ENCODE data around the gene TNIK.

The TNIK gene

DNA sequence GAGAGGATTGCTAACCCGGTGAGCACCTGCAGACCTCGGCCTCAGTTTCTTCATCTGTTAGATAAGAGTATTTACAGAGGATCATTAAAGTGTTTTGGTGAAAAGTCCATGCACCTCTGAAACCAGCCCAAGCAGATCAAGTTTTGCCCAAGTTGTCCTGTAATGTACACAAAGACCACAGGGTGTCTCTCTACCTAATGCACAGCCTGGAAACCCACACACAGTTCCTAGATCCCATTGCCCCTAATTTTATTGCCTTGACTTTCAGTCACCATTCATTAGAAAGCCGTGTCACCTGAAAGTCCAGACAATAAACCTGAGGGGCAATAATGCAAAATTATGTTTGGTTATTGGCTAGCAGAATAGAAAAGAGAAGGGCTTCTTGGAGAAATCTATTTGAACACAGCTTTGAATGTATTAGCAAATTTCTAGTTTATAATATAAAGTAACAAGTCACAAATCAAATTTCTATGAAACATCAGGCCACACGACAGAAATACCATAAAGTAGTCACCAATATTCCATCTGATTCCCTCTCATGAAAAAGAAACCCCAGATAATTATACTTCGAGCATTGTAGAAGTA, 272.4 kb downstream of the TNIK start:
- no peak for DNase-seq (ENCODE audit: low read depth)

- DNase-seq (ENCODE audit: low read depth), result no peak
Measured at GRCh38 chr3:171186817-171187500, 273.2 kb downstream of the TNIK start.

DNA sequence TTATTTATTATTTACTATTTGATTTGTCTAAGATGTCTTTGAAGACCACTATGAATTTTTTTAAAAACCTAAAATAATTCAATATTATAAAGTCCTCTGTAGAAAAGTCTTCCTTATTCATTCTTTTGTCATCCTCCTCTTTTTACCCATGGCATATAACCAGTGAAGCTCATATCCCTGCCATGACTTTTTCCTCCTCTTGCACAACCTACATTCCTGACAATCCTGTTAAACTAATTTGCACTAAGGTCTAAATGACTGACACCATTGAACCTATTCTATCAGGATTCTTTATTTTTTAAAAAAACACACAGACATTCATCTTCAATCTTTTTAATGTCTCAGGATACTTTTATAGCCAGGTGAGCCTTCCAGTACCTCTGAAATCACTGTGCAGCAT, 273.8 kb downstream of the TNIK start:
- no peak for DNase-seq (ENCODE audit: low read depth)

DNA sequence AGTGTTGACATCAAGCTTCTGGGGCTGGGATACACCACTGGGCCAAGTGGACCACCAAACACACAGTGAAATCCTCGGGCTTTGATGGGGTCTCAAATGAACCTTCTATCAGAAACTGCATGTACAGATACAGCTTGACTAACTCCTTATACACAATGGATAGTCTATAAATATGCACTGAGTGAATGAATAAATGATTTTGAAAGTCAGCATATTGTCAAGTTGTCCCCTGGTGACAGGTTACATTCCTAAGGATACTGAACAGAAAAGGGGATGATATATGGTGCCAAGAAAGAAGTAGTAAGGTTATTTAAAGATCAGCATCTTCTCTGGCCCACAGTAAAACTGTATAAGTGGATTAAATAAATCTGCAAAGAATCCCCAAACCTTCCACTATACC, 274.2 kb downstream of the TNIK start:
- no peak for DNase-seq (ENCODE audit: low read depth)

GRCh38 chr3:171184372-171184771, 275.8 kb downstream of the TNIK start:
- no peak for DNase-seq (ENCODE audit: low read depth)

DNA sequence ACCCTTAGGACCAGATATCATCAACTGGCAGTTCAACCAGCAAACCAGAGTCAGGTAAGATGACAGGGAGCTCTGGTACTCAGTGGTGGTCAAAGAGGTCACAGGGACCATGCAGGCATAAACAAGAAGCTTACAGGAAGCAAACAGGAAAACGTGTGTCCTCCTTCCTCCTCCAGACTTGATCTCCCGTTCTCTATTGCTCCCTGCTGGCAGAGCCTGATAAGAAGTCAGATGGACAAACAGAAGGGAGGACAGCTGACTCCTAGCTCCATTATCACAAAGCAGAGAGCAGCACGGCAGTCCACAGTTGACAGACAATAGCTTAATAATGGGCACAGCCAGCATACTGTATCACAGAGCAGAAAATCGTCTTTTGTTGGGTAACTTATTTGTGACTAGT, 277.2 kb downstream of the TNIK start:
- DNase-seq (ENCODE audit: low read depth), result no peak

DNA sequence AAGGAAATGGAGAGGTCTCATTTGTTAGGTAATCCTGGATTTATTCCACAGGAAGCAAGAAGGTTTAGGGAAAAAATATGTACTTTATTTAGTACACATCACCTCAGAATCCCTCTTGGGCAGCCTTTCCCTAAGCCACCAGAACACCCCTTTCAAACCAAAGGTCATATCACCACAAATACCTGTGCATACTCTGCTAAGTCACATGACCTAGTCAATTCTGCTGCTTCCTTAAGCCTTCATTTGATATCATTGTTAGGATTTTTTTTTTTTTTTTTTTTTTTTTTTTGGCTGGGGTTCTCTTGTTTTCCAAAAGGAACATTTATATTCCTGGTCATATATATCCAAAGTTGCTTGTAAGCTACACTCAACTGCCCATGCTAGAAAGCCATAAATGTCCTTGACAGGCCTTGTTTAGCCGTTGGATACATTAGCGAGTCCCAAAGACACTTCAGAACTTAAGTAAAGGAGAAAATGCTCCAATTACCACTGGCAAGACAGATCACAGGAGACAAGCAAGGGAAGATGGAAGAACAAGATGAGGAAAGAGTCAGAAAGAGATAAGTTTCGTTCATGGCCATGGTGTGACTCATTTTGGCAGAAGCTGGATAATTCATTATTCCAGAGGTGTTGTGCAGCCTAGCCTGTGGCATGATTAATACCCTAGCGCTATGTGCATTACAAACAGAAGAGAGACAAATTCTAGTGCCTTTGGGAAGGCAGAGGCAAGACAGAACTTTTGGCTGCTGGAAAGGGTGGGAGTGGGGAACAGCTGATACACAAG, 278.1 kb downstream of the TNIK start:
- no peak for DNase-seq (ENCODE audit: low read depth)

DNA sequence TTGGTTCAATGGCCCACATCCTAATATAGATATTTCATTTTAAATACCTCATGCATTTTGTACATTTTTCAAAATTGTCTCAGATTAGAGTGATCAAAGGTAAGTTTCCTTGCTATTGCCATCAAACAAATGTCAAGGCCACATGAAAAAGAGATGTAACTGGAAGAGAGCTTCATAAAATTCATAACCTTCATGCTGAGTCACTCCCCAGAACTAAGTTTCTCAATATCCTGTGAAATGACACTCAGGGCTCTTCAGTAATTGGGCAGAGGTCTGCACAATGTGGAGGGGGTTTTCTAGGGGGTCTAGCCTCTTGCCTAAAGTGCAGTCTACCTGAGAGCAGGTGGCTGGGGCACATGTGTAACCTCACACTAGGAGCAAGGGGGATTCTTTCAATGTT, 281.5 kb downstream of the TNIK start:
- DNase-seq (ENCODE audit: low read depth), result no peak

GRCh38 chr3:171177553-171177952, 282.7 kb downstream of the TNIK start:
- DNase-seq (ENCODE audit: low read depth), result no peak

DNA sequence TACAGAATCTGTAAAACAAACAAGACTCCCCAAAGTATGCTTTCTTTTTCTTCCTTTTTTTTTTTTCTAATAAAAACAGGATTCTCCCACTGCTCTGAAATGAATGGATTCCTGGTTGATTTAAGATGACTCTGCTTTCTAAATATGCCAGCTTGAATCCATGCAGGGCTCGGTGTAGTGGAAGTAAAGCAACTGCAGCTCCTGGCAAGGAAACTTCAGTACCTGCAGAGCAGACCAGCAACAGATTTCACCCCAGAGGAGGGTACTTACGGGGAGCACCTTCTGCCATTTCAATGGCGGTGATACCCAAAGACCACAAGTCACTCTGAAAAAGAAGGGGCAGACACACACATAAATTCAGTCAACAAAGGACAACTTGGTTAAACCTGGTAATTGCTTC, 283.1 kb downstream of the TNIK start:
- DNase-seq (ENCODE audit: low read depth), result no peak

DNA sequence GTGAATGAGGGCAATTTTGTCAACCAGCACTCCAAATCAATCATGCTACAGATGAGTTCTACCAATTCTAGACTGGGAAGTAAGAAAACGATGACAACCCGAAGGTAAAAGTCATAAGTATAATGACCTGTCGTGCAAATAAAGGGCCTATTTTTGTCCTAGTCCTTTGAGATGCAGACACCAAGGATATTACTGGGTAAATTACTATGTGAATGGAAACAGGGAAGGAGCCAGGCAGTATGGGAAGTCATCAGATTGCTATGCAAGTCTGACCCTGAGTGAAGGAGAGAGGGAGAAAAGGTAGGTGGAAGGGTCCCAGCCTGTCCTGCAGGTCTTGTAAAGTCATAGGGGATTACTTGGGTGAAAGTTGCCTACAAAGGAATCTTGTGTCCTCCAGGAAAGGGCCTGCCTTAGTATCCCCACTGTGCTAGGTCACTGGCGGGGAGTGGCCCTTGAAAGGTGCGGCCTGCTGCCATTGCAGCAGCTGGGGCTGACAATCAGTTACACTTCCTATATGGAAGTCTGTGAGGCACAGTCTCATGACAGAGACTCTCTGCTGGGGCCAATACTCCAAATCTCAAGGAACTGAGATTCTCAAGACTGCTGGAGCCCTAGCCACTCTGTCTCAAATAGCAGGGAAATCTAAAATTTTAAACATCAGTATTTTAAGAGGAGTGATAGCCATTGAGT, 283.8 kb downstream of the TNIK start:
- DNase-seq (ENCODE audit: low read depth), result no peak

DNA sequence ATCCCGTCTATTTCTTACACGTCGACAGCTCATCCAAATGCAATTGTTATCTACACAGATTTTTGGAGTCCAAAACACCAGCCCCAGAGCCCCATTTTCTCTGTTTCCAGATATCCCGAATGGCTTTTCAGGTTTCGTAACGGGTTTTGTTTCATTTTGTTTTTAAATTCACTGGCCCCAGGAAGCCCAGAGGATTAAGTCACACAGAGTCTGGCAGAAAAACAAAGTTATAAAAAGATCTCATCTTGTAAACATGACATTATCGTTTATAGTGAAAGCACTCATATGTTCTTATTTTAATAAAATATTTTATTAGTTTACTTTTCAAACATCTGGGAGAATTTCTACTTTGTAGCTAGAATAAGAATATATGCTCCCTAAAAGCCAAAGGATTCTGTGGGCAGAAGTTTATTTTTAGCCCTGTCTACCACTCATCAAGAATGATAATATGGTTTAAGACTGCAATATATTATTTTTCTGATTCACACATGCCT, 284.4 kb downstream of the TNIK start:
- DNase-seq (ENCODE audit: low read depth), result no peak

- DNase-seq (ENCODE audit: low read depth), result no peak
Measured at GRCh38 chr3:171173736-171174135, 286.5 kb downstream of the TNIK start.

DNA sequence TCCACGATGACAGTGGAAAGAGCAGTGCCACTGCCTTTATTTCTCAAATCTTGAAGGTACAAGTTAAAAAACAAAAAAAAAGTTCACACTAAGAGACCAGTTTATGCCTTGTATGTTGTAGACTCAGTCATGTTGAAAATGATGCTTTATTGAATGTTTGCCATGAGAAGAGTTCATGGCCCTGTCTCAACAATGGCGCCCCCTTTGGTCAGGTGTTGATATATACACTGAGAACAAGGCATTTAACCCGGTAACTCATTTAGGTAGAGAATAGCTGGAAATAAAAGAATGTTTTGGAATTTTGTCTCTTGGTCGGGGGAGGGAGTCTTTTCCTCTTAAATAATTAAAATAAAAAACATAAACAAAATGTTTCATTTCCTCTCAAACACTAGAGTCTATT, 288.1 kb downstream of the TNIK start:
- DNase-seq (ENCODE audit: low read depth), result no peak

GRCh38 chr3:171169866-171170265, 290.3 kb downstream of the TNIK start:
- no peak for DNase-seq (ENCODE audit: low read depth)

DNA sequence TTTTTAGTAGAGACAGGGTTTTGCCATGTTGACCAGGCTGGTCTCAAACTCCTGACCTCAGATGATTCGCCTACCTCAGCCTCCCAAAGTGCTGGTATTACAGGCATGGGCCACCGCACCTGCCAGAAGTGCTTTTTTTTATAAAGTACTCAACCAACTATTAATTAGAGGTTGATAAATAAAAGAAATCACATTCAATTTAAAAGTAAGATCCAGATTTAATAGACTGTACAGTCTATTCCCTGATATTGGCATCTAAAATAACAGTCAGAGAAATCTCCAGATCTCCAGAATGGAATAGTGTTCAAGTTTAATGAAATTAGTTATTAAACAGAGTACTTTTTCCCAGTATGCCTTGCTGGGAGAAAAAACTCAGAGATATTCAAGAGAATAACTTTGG, 290.8 kb downstream of the TNIK start:
- no peak for DNase-seq (ENCODE audit: low read depth)

- DNase-seq (ENCODE audit: low read depth), result no peak
Measured at GRCh38 chr3:171168551-171168950, 291.7 kb downstream of the TNIK start.

DNA sequence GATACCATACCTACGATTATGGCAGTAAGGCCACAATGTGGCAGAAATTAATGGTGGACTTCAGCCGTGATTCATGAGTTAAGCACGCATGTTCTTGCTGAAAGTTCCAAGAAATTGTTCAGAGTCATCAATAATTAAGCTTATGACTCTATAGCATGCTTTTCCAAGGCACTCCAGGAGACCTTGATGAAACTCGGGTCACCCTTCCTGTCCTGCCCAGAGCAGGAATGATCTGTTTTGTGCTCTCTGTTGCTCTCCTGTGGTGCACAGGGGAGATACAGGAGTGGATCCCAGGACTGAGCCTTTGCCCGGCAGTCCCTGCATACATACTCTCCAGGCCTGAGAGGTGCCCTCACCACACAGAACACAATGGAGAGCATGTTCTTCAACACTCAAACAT, 292.1 kb downstream of the TNIK start:
- DNase-seq (ENCODE audit: low read depth), result no peak

GRCh38 chr3:171165983-171166382, 294.2 kb downstream of the TNIK start:
- DNase-seq (ENCODE audit: low read depth), result no peak

- DNase-seq (ENCODE audit: low read depth), result no peak
Measured at GRCh38 chr3:171165499-171165921, 294.7 kb downstream of the TNIK start.

- no peak for DNase-seq (ENCODE audit: low read depth)
Measured at GRCh38 chr3:171164067-171164465, 296.1 kb downstream of the TNIK start.

Data from stromal cell of bone marrow (primary cell).